Activated T-helper 1 cell treated with anti-CD3 and anti-CD28 coated beads, Interleukin-12 subunit alpha, Interleukin-12 subunit beta, Interleukin-2, Interleukin-4 antibody, amounts not matched to agents 30 ng/mL and 10 ng/mL and 1 ng/mL, durations not matched to agents 14 hours and 24 hours and 36 hours (primary cell): ENCODE measurements around the gene OR6C65. TPM values are rescaled to one million over a fixed set of nuclear protein-coding genes. Genes with fewer than 3 reads are reported as not detected.
"Not testable (repeated sequence)": the region's sequence is repeated elsewhere in the genome, so short reads cannot be mapped to it uniquely, and the experiment has no call there.

ENCODE experiments used
- DNase-seq: peaks from one replicate; pipeline ENCODE4 v3.0.0; 2021; ENCODE audit warnings: low spot score
- H3K27ac Mint-ChIP-seq: one replicate; pipeline ENCODE4 v1.8.0; 2021; ENCODE audit warnings: mild to moderate bottlenecking, mixed read lengths
- H3K27me3 Mint-ChIP-seq: one replicate; pipeline ENCODE4 v1.8.0; 2022; ENCODE audit warnings: mild to moderate bottlenecking, moderate library complexity, mixed read lengths; ENCODE audit not compliant: insufficient read depth
- H3K36me3 Mint-ChIP-seq: one replicate; pipeline ENCODE4 v1.8.0; 2021; ENCODE audit warnings: low read depth, mixed read lengths
- H3K4me1 Mint-ChIP-seq: one replicate; pipeline ENCODE4 v1.8.0; 2021; ENCODE audit warnings: low read depth, mixed read lengths
- H3K4me3 Mint-ChIP-seq: one replicate; pipeline ENCODE4 v1.8.0; 2021; ENCODE audit warnings: mild to moderate bottlenecking, moderate library complexity, mixed read lengths
- H3K9me3 Mint-ChIP-seq: one replicate; pipeline ENCODE4 v1.8.0; 2021; ENCODE audit warnings: mixed read lengths
- intact Hi-C: fragments of 100-400 bp; cut with micrococcal nuclease; formaldehyde crosslinking; loops from one replicate; pipeline ENCODE4 v1.15.1; 2024
- total RNA-seq: library from RNA; stranded (reverse); gene quantifications from 2 replicates; pipeline ENCODE4 v1.2.3, GENCODE V29; 2022

Gene OR6C65
- total RNA-seq, 1 donor from 2014 or later = not detected

GRCh38 chr12:55414889-55415288, 14.6 kb downstream of the OR6C65 start:
- intact Hi-C loops, H3K9me3 Mint-ChIP-seq, H3K4me3 Mint-ChIP-seq, H3K27ac Mint-ChIP-seq, DNase-seq, H3K4me1 Mint-ChIP-seq, H3K36me3 Mint-ChIP-seq: not testable (repeated sequence)
- peaks cover 25% of the 10 kb centered on the region for H3K27me3 Mint-ChIP-seq

DNA sequence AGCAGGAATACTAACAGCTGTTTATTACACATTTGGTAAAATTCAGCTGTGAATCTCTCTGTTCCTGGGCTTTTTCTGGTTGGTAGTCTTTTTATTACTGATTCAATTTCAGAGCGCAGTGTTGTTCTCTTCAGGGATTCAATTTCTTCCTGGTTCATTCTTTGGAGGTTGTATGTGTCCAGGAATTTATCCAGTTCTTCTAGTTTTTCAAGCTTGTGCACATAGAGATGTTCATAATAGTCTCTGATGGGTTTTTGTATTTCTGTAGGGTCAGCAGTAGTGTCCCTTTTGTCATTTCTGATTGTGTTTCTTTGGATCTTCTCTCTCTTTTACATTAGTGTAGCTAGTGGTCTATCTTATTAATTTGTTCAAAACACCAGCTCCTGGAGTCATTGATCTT, 16.6 kb downstream of the OR6C65 start:
- Mint-ChIP-seq H3K4me3 (no peak overlapping the region), H3K36me3 (no peaks in the 10 kb centered on the region), H3K27me3 (peaks cover 25% of the 10 kb centered on the region), H3K27ac (no peak overlapping the region), H3K9me3 (no peaks in the 10 kb centered on the region), H3K4me1 (no peaks in the 10 kb centered on the region)
- DNase-seq = no peak
- intact Hi-C loops = no loop called here

DNA sequence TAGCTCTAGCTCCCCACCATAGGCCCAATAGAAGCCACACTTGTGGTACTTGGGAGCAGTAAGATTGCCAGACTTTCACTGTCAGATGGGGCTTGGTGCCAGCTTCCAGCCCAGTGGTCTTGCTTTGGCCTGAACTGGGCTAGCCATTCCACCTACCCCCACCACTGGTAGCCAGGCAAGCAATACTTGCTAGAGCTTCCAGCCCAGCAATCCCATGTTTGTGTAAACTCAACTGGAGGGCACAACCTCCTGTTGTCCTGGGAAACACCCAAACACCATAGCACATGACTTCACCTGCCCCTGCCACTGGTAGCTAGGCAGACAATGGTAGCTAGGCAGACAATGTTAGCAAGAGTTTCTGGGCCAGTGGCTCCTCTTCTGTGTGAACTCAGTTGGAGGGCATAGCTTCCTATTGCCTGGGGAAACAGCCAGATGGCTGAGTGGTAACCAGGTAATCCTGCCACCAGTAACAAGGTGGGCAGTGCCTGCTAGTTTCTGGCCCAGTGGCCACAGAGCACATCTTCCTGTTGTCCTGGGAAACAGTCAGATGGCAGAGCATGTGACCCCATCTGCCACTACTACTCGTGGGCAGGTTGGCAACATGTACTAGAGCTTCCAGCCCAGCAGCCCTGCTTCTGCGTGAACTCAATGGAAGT, 20.1 kb downstream of the OR6C65 start:
- peaks cover 20% of the 10 kb centered on the region for H3K27me3 Mint-ChIP-seq
- no peaks in the 10 kb centered on the region for H3K36me3 Mint-ChIP-seq
- no peak for DNase-seq
- no peak overlapping the region for H3K4me3 Mint-ChIP-seq
- no peak overlapping the region for H3K27ac Mint-ChIP-seq
- H3K9me3 Mint-ChIP-seq = no peaks in the 10 kb centered on the region
- no peaks in the 10 kb centered on the region for H3K4me1 Mint-ChIP-seq
- intact Hi-C loops = no loop called here

DNA sequence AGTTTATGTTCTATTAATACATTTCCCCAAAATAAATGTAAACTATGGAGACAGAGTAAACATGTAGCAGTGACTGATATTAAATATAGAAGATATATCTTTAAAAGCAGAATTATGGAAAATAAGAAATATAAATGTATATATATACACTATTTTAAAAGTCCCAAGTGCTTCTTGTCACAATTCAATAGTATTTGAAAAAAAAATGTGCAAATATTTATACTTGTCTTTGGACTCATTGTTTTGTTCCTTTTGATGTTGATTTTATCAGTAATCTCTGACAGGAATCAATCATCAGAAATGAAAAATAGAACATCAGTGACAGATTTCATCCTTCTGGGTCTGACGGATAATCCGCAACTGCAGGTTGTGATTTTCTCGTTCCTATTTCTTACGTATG, 25.6 kb downstream of the OR6C65 start, which contains the start of gene OR6C76:
OR6C76 (plus strand) TSS at position 301 of the 400 bp plus-strand sequence; CDS start at position 301, 0 bp downstream.
- Mint-ChIP-seq H3K9me3 (no peaks in the 10 kb centered on the region), H3K36me3 (no peaks in the 10 kb centered on the region), H3K27me3 (no peaks in the 10 kb centered on the region), H3K27ac (no peak within 1 kb of the TSS), H3K4me1 (no peaks in the 10 kb centered on the region), H3K4me3 (no peak within 1 kb of the TSS)
- DNase-seq = no peak
- intact Hi-C loops = no loop called here

- H3K27me3 Mint-ChIP-seq = no peaks in the 10 kb centered on the region
- DNase-seq = no peak
- H3K4me3 Mint-ChIP-seq = no peak overlapping the region
- H3K27ac Mint-ChIP-seq = no peak overlapping the region
- H3K36me3 Mint-ChIP-seq = no peaks in the 10 kb centered on the region
- no peaks in the 10 kb centered on the region for H3K4me1 Mint-ChIP-seq
- no peaks in the 10 kb centered on the region for H3K9me3 Mint-ChIP-seq
- intact Hi-C loops = no loop called here
Measured at GRCh38 chr12:55428331-55429243, 28.3 kb downstream of the OR6C65 start.

DNA sequence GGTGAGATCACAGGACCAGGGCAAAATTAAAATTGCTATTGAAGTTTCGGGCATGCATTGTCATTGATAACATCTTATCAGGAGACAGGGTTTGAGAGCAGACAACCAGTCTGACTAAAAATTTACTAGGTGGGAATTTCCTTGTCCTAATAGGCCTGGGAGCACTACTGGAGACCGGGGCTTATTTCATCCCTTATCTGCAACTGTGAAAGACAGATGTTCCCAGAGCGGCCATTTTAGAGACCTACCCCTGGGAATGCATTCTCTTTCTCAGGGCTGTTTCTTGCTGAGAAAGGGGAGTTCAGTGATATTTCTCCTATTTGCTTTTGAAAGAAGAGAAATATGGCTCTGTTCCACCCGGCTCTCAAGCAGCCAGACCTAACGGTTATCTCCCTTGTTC, 40.9 kb downstream of the OR6C65 start:
- H3K27ac Mint-ChIP-seq, H3K9me3 Mint-ChIP-seq, H3K36me3 Mint-ChIP-seq, H3K4me1 Mint-ChIP-seq, H3K27me3 Mint-ChIP-seq, intact Hi-C loops, H3K4me3 Mint-ChIP-seq, DNase-seq: not testable (repeated sequence)

- Mint-ChIP-seq H3K4me3 (no peak within 1 kb of the TSS), H3K4me1 (no peaks in the 10 kb centered on the region), H3K9me3 (peaks cover 3% of the 10 kb centered on the region), H3K27me3 (peaks cover 2% of the 10 kb centered on the region), H3K27ac (no peak within 1 kb of the TSS), H3K36me3 (no peaks in the 10 kb centered on the region)
- intact Hi-C loops = no loop called here
- no peak for DNase-seq
Measured at GRCh38 chr12:55443776-55444175, 43.4 kb downstream of the OR6C65 start, which contains the start of gene OR6C2. OR6C2 (plus strand) TSS chr12:55444076; CDS start chr12:55452214, 8,138 bp downstream.

GRCh38 chr12:55445357-55445756, 45.0 kb downstream of the OR6C65 start:
- DNase-seq = no peak
- Mint-ChIP-seq H3K9me3 (peaks cover 3% of the 10 kb centered on the region), H3K4me3 (no peak overlapping the region), H3K27me3 (peaks cover 2% of the 10 kb centered on the region), H3K27ac (no peak overlapping the region), H3K4me1 (no peaks in the 10 kb centered on the region), H3K36me3 (no peaks in the 10 kb centered on the region)
- intact Hi-C loops = no loop called here

GRCh38 chr12:55446326-55446725, 46.0 kb downstream of the OR6C65 start:
- Mint-ChIP-seq H3K27me3 (peaks cover 2% of the 10 kb centered on the region), H3K36me3 (no peaks in the 10 kb centered on the region), H3K4me3 (no peak overlapping the region), H3K27ac (no peak overlapping the region), H3K4me1 (no peaks in the 10 kb centered on the region), H3K9me3 (no peaks in the 10 kb centered on the region)
- intact Hi-C loops = no loop called here
- no peak for DNase-seq

DNA sequence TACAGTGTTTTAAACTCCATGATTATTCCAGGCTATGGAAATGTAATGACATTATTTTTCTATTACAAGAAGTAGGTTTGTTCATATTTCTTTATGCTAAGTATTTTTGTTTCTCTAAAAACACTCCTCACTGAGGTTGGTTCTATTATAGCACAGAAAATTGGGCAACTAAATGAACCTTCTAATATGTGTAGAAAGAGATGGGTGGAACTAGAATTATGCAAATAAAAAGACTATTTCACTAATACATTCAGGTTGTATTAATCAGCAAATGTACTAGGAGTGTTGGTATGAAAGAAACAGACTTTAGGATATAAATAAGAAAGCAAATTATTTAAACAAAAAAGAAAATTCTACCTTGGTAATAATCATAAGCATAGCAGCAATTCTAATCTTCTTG, 48.5 kb downstream of the OR6C65 start:
- intact Hi-C loops = no loop called here
- H3K4me1 Mint-ChIP-seq = no peaks in the 10 kb centered on the region

More for the DNA sequence above, 48.5 kb downstream of the OR6C65 start:
- Mint-ChIP-seq H3K9me3 (no peaks in the 10 kb centered on the region), H3K36me3 (no peaks in the 10 kb centered on the region), H3K4me3 (no peak overlapping the region), H3K27ac (no peak overlapping the region), H3K27me3 (peaks cover 2% of the 10 kb centered on the region)
- DNase-seq = no peak

Other genes with a start within 250 kb of the OR6C65 start
- not detected in 2 replicates for gene OR10A7, start 179.5 kb upstream of the OR6C65 start, total RNA-seq
- gene OR6C74, start 155.9 kb upstream of the OR6C65 start, total RNA-seq = not detected in 2 replicates
- not detected in 2 replicates for gene OR6C6, start 104.0 kb upstream of the OR6C65 start, total RNA-seq
- gene OR6C1, start 86.2 kb upstream of the OR6C65 start, total RNA-seq = not detected in 2 replicates
- gene OR6C3, start 69.8 kb upstream of the OR6C65 start, total RNA-seq = not detected in 2 replicates
- not detected in 2 replicates for gene OR6C75, start 37.6 kb upstream of the OR6C65 start, total RNA-seq
- gene OR6C76, start 25.7 kb downstream of the OR6C65 start, total RNA-seq = not detected in 2 replicates
- not detected in 2 replicates for gene OR6C2, start 43.5 kb downstream of the OR6C65 start, total RNA-seq
- not detected in 2 replicates for gene OR6C70, start 69.6 kb downstream of the OR6C65 start, total RNA-seq
- gene OR6C68, start 91.8 kb downstream of the OR6C65 start, total RNA-seq = not detected in 2 replicates
- not detected in 2 replicates for gene OR6C4, start 149.1 kb downstream of the OR6C65 start, total RNA-seq
- not detected in 2 replicates for gene OR2AP1, start 171.9 kb downstream of the OR6C65 start, total RNA-seq
- not detected in 2 replicates for gene OR10P1, start 236.4 kb downstream of the OR6C65 start, total RNA-seq